HG02885 (cell line): ENCODE data around the gene MYO1G.

ENCODE experiments used
- ATAC-seq: cut with Tn5 transposase; IDR thresholded peaks from one replicate; pipeline ENCODE4 v1.9.1; 2021; ENCODE audit warnings: mild to moderate bottlenecking; ENCODE audit not compliant: unreplicated experiment, poor library complexity

MYO1G gene

DNA sequence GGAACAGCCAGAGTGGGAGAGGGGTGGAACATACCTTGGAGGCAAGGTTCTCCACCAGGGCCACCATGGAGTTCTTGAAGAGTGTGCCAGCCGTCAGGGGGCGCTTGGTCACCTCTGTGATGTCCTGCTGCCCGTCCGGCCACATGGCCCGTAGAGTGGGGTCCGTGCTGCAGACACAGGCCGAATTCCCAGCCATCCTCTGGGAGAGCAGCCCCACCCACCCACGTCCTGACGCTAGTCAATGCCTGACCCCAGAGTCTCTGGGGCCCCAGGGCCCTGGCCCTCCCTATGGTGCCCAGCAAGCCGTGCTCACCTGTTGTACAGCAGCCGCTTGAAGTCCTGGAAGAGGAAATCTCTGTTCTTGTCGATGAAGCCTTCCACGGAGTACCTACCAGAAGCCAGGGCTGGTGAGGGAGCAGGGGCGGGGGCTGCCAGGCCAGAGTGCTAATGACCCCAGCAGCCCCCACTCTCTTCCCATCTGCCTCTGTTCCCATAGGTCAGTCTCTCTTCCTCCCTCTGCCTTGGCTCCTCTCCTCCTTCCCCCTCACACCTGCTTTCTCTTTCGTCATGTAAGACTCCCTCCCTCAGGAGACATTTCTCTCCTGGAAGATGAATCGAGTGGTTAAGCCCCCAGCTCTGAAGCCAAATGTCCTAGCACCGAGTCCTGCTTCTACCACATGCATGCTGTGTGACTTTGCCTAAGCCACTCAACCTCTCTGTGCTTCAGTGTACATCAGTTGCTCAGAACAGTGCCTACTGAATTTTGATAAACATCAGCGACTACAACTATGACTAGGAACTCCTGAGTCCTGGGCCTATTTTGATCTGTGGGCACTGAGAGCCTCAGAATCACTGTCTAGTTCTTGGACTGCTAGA, 11.0 kb downstream of the MYO1G start:
- no peak for ATAC-seq

- no peak for ATAC-seq
These were observed 11.9 kb downstream of the MYO1G start for GRCh38 chr7:44966731-44967538.

- no peak for ATAC-seq
These were observed 12.7 kb downstream of the MYO1G start for GRCh38 chr7:44965937-44966730.

DNA sequence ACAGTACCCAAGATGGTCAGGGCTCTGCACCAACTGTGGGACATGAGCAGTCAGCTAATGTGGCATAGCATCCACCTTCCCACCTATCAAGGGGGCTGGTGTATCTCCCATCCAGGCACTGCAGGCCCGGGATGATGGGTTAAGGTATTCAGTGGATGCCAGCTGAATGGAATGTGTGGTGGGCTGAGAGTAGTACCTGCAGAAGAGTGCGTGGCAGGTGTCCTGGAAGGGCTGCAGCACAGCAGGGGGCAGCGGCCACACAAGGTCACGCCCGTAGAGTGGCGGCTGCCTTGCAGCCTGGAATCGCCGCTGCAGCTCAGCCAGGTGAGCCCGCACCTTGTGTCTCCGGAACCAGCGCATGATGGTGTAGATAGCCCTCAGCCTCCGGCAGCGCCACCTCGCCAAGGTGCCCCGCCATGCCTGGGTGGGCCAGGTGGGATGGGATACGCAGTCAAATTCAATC, 13.3 kb downstream of the MYO1G start:
- ATAC-seq = no peak

DNA sequence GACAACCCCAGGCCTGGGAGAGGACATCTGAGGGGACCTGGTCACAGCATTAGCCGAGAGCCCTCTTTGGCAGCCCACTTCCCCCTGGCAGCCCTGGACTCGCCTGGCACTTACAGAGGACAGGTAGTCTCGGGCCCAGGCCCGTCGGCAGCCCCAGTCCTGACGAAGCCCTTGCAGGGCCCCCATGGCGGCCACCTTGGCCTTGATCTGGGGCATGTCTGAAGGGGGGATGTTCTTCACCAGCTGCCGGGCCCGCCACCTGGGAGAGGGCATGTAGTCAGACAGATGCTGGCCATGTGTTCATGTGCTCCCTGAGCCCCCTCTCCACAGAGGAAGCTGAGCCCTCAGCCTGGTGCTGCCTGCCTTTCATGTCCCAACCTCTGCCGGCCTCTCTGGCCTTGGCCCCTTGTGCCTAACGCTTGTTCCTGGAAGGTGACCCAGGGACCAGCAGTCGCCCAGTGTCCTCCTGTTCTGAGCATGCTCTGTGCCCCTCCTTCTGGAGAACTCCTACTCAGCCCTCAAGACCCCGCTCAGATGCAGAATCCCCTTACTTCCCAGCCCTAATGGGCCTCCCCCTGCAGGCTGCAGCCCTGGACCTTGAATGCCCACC, 13.9 kb downstream of the MYO1G start:
- no peak for ATAC-seq

DNA sequence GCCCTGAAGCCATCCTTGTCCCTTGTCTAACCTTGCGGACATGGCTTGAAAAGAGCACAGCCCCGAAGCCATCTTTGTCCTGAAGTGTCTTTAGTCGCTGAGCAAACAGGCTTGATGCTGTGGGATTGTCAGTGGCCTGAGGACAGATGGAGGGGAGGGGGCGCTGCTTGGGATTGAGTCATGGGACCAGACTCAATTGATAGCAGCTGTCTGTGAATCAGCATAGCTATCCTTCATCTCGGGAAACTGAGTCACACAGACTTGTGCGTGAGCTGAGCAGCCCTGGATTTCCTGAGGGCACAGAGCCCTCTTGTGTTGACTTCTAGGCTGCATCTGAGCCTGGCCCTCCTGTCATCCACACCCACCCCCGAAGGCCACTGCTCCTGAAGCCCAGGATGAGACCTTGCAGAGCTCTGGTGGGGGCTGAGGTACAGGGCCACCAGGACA, 14.4 kb downstream of the MYO1G start:
- ATAC-seq = no peak

DNA sequence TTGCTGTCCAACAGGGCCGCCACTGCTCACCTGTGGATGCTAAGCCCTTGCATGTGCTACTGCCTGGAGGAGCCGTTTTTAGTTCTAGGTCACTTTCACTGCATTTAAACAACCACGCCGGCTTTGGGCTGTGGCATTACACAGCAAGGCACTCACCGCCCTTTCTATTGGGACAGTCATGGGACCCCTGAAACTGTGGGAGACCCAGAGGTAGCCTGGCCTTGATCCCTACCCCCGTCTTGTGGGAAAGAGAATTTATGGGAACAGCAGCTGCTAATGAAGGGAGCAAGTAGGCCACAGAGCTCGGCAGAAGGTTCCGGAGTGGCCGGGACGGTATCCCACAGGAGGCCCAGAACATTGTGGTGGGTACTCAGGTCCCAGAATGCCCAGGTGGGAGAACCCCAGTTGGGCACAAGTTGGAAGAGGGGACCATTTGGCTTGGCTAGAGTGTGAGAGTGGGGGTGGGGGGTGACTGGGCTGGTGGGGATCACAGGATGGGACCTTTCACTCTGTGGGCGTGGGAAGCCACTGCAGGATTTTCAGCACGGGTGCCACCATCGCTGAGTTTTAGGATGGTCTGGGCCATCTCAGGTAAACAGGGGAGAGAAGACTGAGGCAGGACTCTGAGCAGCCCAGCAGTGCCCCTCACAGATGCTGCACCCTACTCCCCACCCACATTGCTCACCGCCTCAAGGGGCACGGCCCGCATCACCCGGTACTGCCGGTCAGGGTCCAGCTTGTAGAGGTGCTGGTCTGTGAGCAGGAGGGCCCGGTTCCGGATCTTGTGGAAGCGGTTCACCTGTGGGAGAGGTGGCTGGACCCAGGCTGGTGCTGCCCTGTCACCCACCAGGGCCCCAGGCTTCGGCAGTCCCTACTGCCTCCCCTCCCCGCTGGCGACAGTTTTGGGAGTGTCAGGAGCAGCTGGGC, 15.2 kb downstream of the MYO1G start:
- ATAC-seq = no peak

- no peak for ATAC-seq
These were observed 16.1 kb downstream of the MYO1G start for GRCh38 chr7:44962483-44963251.

GRCh38 chr7:44961844-44962482, 16.9 kb downstream of the MYO1G start:
- ATAC-seq = no peak

DNA sequence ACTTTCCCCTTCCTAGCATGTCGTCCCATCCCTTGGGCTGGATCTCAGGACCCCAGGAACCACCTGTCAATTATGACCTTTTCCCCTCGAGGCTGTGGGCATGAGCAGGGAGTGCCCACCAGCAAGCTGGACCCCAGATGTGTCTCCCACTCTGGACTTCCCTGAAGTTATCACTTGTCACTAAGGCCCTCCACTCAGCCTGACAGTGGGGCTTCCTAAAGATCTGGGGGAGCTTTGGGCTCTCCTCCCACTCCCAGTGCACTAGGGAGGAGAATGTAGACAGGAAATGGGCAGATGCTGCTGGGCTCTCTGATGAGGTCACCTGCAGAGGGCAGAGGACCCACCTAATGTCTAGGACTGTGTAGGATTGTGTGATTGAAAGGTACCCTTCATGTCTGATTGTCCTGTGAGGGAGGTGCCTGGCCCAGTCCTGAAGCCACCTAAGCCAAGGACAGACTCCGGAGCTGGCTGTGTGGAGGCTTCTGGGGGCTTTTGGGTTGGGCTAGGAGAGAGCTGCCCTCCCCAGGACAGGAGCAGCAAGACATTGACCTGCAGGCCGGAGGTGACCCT, 18.7 kb downstream of the MYO1G start:
- ATAC-seq = no peak

DNA sequence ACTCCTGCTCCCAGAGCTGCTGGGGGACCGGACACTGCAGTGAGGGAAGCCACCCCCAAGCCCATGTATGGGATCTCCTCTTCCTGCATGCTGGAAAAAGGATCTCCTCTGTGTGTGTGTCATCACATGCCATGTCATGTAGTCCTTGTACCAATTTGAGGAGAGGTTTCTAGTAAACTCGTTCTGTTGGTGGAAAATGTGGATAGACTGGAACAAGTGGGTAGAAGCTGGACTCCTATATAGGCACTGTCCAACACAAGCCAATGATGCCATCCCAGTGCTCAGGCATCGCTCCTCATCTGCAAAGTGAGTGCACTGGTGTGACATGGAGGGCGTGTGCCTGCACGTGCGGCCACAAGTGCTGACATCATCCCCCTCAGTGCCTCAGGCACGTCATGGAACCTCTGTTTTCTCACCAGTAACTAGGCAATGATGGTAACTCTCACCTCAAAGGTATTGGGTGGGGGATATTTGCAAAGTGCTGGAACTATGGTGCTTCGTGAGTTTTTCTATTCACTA, 19.3 kb downstream of the MYO1G start:
- no peak for ATAC-seq

DNA sequence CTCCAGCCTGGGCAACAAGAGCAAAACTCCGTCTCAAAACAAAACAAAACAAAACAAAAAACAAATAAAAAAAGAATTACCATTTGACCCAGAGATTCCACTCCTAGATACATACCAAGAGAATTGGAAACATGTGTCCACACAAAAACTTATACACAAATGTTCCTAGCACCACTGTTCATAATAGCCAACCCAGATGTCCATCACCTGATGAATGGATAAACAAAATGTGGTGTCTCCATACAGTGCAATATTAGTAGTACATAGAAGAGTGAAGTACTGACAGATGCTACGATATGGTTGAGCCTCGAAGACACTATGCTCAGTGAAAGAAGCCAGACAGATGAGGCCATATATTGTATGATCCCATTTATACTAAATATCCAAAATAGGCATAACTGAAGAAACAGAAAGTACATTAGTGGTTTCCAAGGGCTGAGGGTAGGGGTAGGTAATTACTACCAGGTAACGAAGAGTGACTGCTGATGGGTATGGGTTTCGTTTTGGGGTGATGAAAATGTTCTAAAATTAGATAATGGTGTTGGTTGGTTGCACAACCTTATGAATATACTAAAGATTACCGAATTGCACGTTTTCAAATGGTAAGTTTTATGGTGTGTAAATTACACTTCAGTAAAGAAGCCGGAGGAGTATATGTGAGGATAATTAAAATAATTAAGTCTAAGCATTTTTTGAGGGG, 20.0 kb downstream of the MYO1G start:
- ATAC-seq = no peak

GRCh38 chr7:44956157-44956766, 22.6 kb downstream of the MYO1G start:
- no peak for ATAC-seq

DNA sequence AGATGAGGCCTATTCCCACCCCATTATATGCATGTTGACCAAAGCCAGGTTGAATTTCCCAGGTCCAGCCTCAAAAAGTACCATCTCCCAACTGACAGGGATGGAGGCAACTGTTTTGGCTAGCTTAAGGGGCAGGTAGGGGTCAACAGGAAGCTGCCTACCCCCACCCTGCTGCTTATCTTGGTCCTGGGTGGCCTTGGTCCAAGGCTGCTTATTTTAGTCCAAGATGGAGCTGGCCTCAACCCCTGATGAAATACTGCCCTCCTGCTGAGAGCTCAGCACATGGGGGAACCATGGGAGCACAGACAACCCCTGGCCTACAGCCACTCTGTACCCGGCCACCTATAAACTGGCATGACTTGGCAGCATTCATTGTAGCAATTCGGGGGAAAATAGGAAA, 23.1 kb downstream of the MYO1G start:
- no peak for ATAC-seq

- ATAC-seq = no peak
These were observed 25.7 kb downstream of the MYO1G start for GRCh38 chr7:44953156-44953555.

GRCh38 chr7:44949303-44949702, 29.5 kb downstream of the MYO1G start:
- ATAC-seq = no peak
